ENCODE measurements around the gene FAM50B. TPM values are rescaled to one million over a fixed set of nuclear protein-coding genes. Genes with fewer than 3 reads are reported as not detected.

Gene FAM50B
- total RNA-seq (2013; cell fraction: nucleolus; rRNA removed), result 1.2 TPM in 2 replicates
- total RNA-seq (2014; rRNA removed) (8.0 and 8.2 TPM in 2 replicates), total RNA-seq (2014; rRNA removed; fragmentation: Illumina TruSeq; extraction: Trizol) (2.8 and 3.5 TPM in 2 replicates), total RNA-seq (2021) (9.3 and 10.0 TPM in 2 replicates), polyA plus RNA-seq (2011; rRNA removed) (0.35 and 0.58 TPM in 2 replicates), polyA plus RNA-seq (2014; fragmentation: Illumina TruSeq; extraction: Trizol) (1.5 and 2.8 TPM in 2 replicates), polyA plus RNA-seq (2014; fragmentation: Nextera tagmentation; extraction: Ambion mirVana) (1 to 10 TPM in 1 of 2 experiments, under 1 TPM in 1; 0.69 to 1.1 TPM), polyA plus RNA-seq (2014; rRNA removed) (10.2 and 11.9 TPM in 2 replicates), polyA plus RNA-seq (2016; fragmentation: Nextera tagmentation; extraction: Ambion mirVana) (1 to 10 TPM; 9.3 to 9.6 TPM), polyA minus RNA-seq (2011; rRNA and poly(A)+ RNA removed) (0.22 and 0.41 TPM in 2 replicates), Bru-seq, nascent RNA (percentile 49 among the genes with signal in this experiment), BruChase-seq, experiment 1, labeled RNA remaining after a 6-hour chase (percentile 49 among the genes with signal in this experiment), BruChase-seq, experiment 2, labeled RNA remaining after a 2-hour chase (percentile 60 among the genes with signal in this experiment)
- 2.5 TPM for polyA plus RNA-seq (2011; ENCODE audit: low read depth)
- 0.58 and 0.84 TPM in 2 replicates for polyA plus RNA-seq (2011; cell fraction: cytosol; rRNA removed)
- 0.64 and 1.1 TPM in 2 replicates for polyA plus RNA-seq (2011; cell fraction: nucleus; rRNA removed)
- 5.9 and 6.8 TPM in 2 replicates for polyA plus RNA-seq (2012)
- polyA minus RNA-seq (2011; cell fraction: cytosol; rRNA and poly(A)+ RNA removed), result not detected in 2 replicates
- polyA minus RNA-seq (2011; cell fraction: nucleus; rRNA and poly(A)+ RNA removed), result 0.73 TPM in 1 of 2 replicates, not detected in the other
- long read RNA-seq, experiment 1, partial matches to known transcripts, result 0 of 1 reads
- long read RNA-seq, experiment 1, other reads (novel, unspliced or antisense), result 0 of 1 reads
- long read RNA-seq, experiment 2, transcript FAM50B-203 (2 exons, 1,643 nt), result major isoform, 5 of 7 reads
- long read RNA-seq, experiment 2, partial matches to known transcripts, result 0 of 7 reads
- long read RNA-seq, experiment 2, other reads (novel, unspliced or antisense), result 0 of 7 reads

DNA sequence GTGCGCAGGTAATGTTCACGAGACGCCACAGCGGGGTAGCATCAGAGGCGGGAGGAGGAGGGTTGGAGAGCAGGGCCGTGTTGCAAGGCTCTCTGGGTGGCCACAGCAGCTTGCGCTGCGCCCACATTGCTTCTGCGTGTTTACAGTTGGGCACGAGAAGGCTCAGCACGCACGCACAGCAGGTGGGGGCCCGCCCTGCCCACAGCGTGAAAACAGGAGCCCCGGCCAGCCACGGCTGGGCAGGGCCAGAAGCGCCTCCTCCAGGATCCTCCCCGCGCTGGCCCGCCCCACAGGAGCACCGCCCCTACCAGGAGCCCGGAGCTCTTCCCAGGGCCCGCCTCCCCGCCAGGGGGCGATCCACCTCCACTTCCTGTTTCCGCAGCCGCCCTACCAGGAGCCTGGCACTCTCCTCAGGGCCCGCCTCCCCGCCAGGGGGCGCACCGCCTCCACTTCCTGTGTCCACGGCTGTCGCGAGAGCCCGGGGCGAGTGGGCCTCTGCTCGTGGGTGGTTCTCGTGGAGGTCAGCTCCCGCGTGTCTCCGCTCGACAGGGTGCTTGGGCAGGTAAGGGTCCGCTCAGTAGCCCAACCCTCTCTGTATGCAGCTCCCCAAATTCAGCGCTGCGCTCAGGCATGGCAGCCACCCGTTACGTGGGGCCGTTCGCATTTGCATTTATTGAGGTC lies at the start of gene FAM50B:
TSS of gene FAM50B (plus strand) at position 449 of the 681 bp plus-strand sequence. CDS start 439 bp downstream, outside the sequence.
- ATAC-seq, result peak; percentile 99
- TF ChIP-seq SMAD1 (IDR thresholded peaks at IDR 0.05; ENCODE audit: low read depth, partially characterized antibody) (no peak), HSF1 (IDR thresholded peaks at IDR 0.05; ENCODE audit: low read depth, low read length) (no peak), SPI1 (IDR thresholded peaks at IDR 0.05; ENCODE audit: borderline replicate concordance, insufficient read depth, low read depth, low read length) (peak; percentile 82), FOXK2 (IDR thresholded peaks at IDR 0.05) (no peak), CBFB (IDR thresholded peaks at IDR 0.05; ENCODE audit: low read depth) (no peak; the same call in 1 of the 2 replicates), IKZF2 (IDR thresholded peaks at IDR 0.05) (peak in 1 of 2 experiments; percentile 34; a peak in 1 of 4 replicates), SMARCA5 (IDR thresholded peaks at IDR 0.05) (0 out of 2 replicates have a peak, but pooled peaks have one; percentile 21), E2F8 (IDR thresholded peaks at IDR 0.05; ENCODE audit: low read depth, partially characterized antibody) (no peak), SP1 (IDR thresholded peaks at IDR 0.05; ENCODE audit: low read depth, low read length) (no peak), CHD2 (IDR thresholded peaks at IDR 0.05; ENCODE audit: borderline replicate concordance, low read depth, low read length) (peak; percentile 97), NFYA (IDR thresholded peaks at IDR 0.05; ENCODE audit: borderline replicate concordance, low read depth, low read length) (no peak), ETV6 (conservative IDR thresholded peaks at IDR 0.05 in 1 of 2, IDR thresholded peaks at IDR 0.05 in 1 of 2; ENCODE audit: borderline replicate concordance in 1 of 2, low read depth in 1 of 2) (peak in 1 of 2 experiments; percentile 60; a peak in 1 of 4 replicates)
- TF ChIP-seq, protein P1, sequence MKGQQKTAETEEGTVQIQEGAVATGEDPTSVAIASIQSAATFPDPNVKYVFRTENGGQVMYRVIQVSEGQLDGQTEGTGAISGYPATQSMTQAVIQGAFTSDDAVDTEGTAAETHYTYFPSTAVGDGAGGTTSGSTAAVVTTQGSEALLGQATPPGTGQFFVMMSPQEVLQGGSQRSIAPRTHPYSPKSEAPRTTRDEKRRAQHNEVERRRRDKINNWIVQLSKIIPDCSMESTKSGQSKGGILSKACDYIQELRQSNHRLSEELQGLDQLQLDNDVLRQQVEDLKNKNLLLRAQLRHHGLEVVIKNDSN (IDR thresholded peaks at IDR 0.05; ENCODE audit: borderline replicate concordance, extremely low read length, insufficient read depth, low read depth, low read length), result no peak

More for the DNA sequence above, at the start of gene FAM50B:
- DNase-seq (ENCODE audit: low read depth, low spot score) (peak; percentile 40), FAIRE-seq (no peak)
- in situ Hi-C loops (cut with MboI), result no loop called here
- Histone ChIP-seq H3K9me3 (replicated peaks; ENCODE audit: control insufficient read depth, insufficient read depth, low read length) (no peaks in the 10 kb centered on the region; the same call in 2 of the 3 replicates), H3K79me2 (ENCODE audit: control insufficient read depth, insufficient read depth, low read length) (peaks cover 4% of the 10 kb centered on the region), H3K27ac (ENCODE audit: control insufficient read depth, insufficient read depth) (peak within 1 kb of the TSS; percentile 35), H3K4me3 (peak within 1 kb of the TSS; percentile 62), H4K20me1 (ENCODE audit: control insufficient read depth, insufficient read depth) (no peaks in the 10 kb centered on the region), H3K9ac (ENCODE audit: control insufficient read depth, insufficient read depth, low read length) (peak within 1 kb of the TSS; percentile 61), H2AFZ (ENCODE audit: control insufficient read depth, low read depth, low read length) (peak within 1 kb of the TSS; percentile 85), H3K4me2 (ENCODE audit: control insufficient read depth, insufficient read depth) (peak within 1 kb of the TSS; percentile 75), H3K4me1 (ENCODE audit: control insufficient read depth, insufficient read depth, low read length) (peaks cover 15% of the 10 kb centered on the region), H3K27me3 (replicated peaks in 1 of 2; ENCODE audit: control insufficient read depth in 2 of 2, insufficient read depth in 2 of 2, low read length in 1 of 2) (no peaks in the 10 kb centered on the region), H3K36me3 (ENCODE audit: control insufficient read depth in 2 of 2, insufficient read depth in 2 of 2, low read length in 1 of 2) (no peaks in the 10 kb centered on the region)
- 44% methylated on average over 44 of the region's 49 CpGs for WGBS (ENCODE audit: insufficient coverage, insufficient replicate concordance, low lambda C conversion rate, missing lambda C conversion rate)
- POLR2A ChIA-PET, result no interaction called here
- CTCF ChIA-PET, result interaction anchor here (0.6 to 2.3 kb wide), 13 partner anchors 8 to 305 kb away, joined by 3 to 7 read pairs (median 3); a partner anchor contains a TSS
- no TSS peak for BruUV-seq (replicated peaks)
- intact Hi-C loops (cut with micrococcal nuclease; ENCODE audit: unreplicated experiment), result no loop called here
- SMC1A ChIA-PET (ENCODE audit: uncharacterized antibody, unreplicated experiment), result interaction anchor here (1.0 to 1.2 kb wide), 2 partner anchors 129 to 175 kb away, joined by 3 read pairs; no protein-coding TSS in a partner anchor
- RAD21 ChIA-PET (ENCODE audit: unreplicated experiment), result interaction anchor here (0.5 to 1.1 kb wide), 2 partner anchors 130 to 1447 kb away, joined by 3 to 6 read pairs; no protein-coding TSS in a partner anchor

Measured in GM12878 (cell line).